Thyroid gland (tissue), 4 donors: Measurements from ENCODE around the gene ZC3H12A. TPM values are rescaled to one million over a fixed set of nuclear protein-coding genes. Genes with fewer than 3 reads are reported as not detected.

Experiments
- DNase-seq, 2 donors: peaks; one replicate each; pipeline ENCODE4 v3.0.0-alpha.2; 2019
- H3K27ac ChIP-seq, 3 donors: fragments of 200-600 bp; sonication (generic); 1 replicate in 2 of 3; 2 replicates in 1 of 3; pipeline ENCODE4 v1.5.1; 2016 to 2019; ENCODE audit warnings: mild to moderate bottlenecking in 1 of 3, moderate library complexity in 1 of 3
- H3K27me3 ChIP-seq: fragments of 200-600 bp; sonication (generic); one replicate; pipeline ENCODE4 v1.5.1; 2019
- H3K36me3 ChIP-seq, 2 donors: fragments of 200-600 bp; sonication (generic); one replicate each; pipeline ENCODE4 v1.5.1; 2016 to 2019
- H3K4me1 ChIP-seq, 2 donors: fragments of 200-600 bp; sonication (generic); one replicate each; pipeline ENCODE4 v1.5.1; 2017 to 2019
- H3K4me3 ChIP-seq, 3 donors: fragments of 200-600 bp; sonication (generic); replicated peaks in 1 of 3; 1 replicate in 2 of 3; 2 replicates in 1 of 3; pipeline ENCODE4 v1.5.1; 2016; ENCODE audit warnings: mild to moderate bottlenecking in 1 of 3
- H3K9me3 ChIP-seq: fragments of 200-600 bp; sonication (generic); one replicate; pipeline ENCODE4 v1.5.1; 2017
- POLR2A ChIP-seq, 2 donors: fragments of 450-650 bp; IDR thresholded peaks; one replicate each; pipeline ENCODE4 v1.6.1; 2017; ENCODE audit warnings: antibody characterized with exemption in 2 of 2, mild to moderate bottlenecking in 2 of 2, moderate library complexity in 1 of 2
- WGBS, 2 donors: methylation state at CpG; one replicate each; pipeline ENCODE4 v1.1.5; 2017; 5-methylcytosine and 5-hydroxymethylcytosine counted together
- intact Hi-C: fragments of 100-400 bp; cut with DNase I; formaldehyde crosslinking; loops from one replicate; pipeline ENCODE4 v1.15.1; 2023
- total RNA-seq, 4 donors: library from RNA; depleted of rRNA; stranded (reverse); fragments of >200 nt; gene quantifications; one replicate each; pipeline ENCODE4 v1.2.3, GENCODE V29; 2016
- TF ChIP-seq, protein P1 (sequence below), 6 experiments: fragments of 200-600 bp in 3 of 6; fragments of 450-650 bp in 3 of 6; sonication (generic) in 3 of 6; IDR thresholded peaks; one replicate each; pipeline ENCODE4 v1.5.1; 2016 to 2019; ENCODE audit warnings: antibody characterized with exemption in 6 of 6, mild to moderate bottlenecking in 2 of 6, inconsistent platforms in 1 of 6, moderate library complexity in 1 of 6

ZC3H12A gene
- total RNA-seq, 4 donors from 2014 or later = 4.1 to 7.1 (median 5.1) TPM

DNA sequence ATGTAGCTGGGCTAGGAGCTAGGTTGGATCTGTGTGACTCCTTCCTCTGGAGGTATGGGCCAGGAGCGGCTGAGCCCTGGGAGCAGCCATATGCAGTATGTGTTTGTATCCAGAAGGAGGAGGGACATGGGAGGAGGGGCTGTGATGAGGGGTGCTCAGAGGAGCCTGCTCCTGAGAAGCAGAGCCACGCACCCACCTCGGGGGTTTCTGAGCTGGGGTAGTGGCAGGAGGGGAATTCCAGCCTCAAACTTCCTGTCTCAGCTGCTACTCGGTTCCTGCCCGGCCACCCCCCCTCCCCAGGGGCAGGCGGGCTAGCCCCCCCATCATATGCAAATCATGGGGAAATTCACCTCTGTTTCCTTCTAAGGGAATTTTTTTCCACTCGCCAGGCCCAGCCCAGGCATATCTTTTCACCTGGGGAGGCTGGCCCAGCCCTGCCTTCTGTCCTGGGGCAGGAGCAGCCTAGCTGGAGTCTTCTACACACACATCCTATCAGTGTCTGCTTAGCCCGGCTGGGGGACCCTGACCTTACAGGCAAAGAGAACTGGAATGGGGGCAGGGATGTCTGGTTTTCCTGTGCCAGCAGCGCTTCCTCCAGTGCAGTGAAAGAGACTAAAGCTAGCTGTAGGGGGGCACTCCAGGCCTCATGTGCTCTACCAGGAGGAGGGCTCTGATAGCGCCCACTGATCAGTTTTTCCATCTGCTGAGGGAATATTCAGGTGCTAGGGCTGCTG, 3.0 kb downstream of the ZC3H12A start:
- Histone ChIP-seq H3K36me3 (peaks cover 27% of the 10 kb centered on the region in 2 donors), H3K27ac (peak overlapping the region; percentile 62 to 87 (median 86)), H3K9me3 (no peaks in the 10 kb centered on the region), H3K4me1 (peaks cover 55 to 68% of the 10 kb centered on the region in 2 donors), H3K27me3 (no peaks in the 10 kb centered on the region), H3K4me3 (peak overlapping the region in 1 of 3 donors; percentile 27)
- 43 to 52% methylated on average over 10 of the region's 10 CpGs for WGBS, 2 donors
- peak; percentile 39 to 41 for DNase-seq
- intact Hi-C loops = no loop called here
- TF ChIP-seq, protein P1, sequence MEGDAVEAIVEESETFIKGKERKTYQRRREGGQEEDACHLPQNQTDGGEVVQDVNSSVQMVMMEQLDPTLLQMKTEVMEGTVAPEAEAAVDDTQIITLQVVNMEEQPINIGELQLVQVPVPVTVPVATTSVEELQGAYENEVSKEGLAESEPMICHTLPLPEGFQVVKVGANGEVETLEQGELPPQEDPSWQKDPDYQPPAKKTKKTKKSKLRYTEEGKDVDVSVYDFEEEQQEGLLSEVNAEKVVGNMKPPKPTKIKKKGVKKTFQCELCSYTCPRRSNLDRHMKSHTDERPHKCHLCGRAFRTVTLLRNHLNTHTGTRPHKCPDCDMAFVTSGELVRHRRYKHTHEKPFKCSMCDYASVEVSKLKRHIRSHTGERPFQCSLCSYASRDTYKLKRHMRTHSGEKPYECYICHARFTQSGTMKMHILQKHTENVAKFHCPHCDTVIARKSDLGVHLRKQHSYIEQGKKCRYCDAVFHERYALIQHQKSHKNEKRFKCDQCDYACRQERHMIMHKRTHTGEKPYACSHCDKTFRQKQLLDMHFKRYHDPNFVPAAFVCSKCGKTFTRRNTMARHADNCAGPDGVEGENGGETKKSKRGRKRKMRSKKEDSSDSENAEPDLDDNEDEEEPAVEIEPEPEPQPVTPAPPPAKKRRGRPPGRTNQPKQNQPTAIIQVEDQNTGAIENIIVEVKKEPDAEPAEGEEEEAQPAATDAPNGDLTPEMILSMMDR (IDR thresholded peaks at IDR 0.05) = no peak
- no peak for TF ChIP-seq POLR2A (IDR thresholded peaks at IDR 0.05)

DNA sequence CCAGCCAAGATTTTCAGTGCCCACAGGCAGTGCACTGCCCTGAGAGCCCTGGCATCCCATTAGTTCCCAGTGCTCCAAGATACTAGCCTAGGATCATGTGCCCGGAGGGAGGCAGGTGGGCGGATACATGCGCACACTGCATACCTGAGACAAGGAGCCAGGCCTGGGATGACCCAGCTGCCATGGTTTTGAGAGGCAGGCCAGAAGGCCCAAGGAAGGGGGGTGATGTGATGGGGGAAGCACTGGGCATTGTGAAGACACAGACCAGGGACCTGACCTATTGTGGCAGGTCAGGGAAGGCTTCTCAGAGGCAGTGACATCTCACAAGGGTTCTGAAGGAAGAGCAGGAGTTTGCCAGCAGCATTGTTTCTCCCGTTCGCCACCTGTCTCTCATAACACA, 3.6 kb downstream of the ZC3H12A start:
- Histone ChIP-seq H3K27me3 (no peaks in the 10 kb centered on the region), H3K27ac (peak overlapping the region; percentile 16 to 87 (median 86)), H3K4me1 (peaks cover 55 to 62% of the 10 kb centered on the region in 2 donors), H3K9me3 (no peaks in the 10 kb centered on the region), H3K4me3 (no peak overlapping the region), H3K36me3 (peaks cover 33% of the 10 kb centered on the region in 2 donors)
- no peak for TF ChIP-seq POLR2A (IDR thresholded peaks at IDR 0.05)
- WGBS, 2 donors = 95 to 100% methylated on average over 5 of the region's 5 CpGs
- no peak for DNase-seq
- intact Hi-C loops = no loop called here

DNA sequence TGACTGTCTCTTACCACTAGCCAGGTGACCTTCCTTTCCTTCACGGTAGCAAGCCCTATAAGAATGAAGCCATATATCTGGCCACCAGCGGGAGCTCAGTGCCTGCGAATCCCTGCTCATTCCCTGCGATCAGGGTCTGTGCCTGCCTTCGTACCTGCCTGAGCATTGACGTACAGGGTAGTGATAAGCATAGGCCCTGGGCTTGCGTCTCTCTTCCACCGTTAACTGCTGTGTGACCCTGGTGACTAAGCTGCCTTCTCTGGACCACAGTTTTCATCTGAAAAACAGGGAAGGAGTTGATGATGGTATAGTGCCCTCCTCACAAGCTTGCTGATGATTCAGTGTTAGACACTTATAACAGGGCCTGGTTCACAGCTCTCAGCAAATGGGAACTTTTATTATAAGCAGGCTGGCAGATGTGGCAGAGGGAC, 4.1 kb downstream of the ZC3H12A start:
- peak overlapping the region; percentile 44 to 87 (median 86) for H3K27ac ChIP-seq
- H3K4me1 ChIP-seq = peaks cover 50 to 58% of the 10 kb centered on the region in 2 donors
- peaks cover 38% of the 10 kb centered on the region in 2 donors for H3K36me3 ChIP-seq
- TF ChIP-seq, protein P1 (IDR thresholded peaks at IDR 0.05) = no peak
- TF ChIP-seq POLR2A (IDR thresholded peaks at IDR 0.05) = no peak
- DNase-seq = no peak
- intact Hi-C loops = no loop called here
- no peaks in the 10 kb centered on the region for H3K9me3 ChIP-seq
- whole genome bisulfite sequencing, 2 donors = 98% methylated on average over 8 of the region's 8 CpGs
- no peaks in the 10 kb centered on the region for H3K27me3 ChIP-seq
- no peak overlapping the region for H3K4me3 ChIP-seq

DNA sequence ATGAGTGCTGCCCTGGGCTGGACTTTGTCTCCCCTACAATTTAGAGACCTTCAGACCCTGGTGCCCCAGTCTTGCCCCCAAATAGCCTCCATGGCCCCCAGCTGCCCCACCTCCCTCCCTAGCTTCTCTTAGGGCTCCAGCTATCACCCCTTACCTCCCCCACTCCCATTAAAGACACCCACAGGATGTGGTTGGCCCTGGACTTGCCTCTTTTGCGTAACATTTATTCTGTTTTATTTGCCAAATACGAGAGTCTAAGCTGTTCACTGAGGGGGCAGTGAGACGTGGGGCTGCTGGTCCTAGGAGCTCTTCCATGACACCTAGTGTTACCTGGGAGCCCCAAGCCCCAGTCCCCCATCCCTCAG, 4.5 kb downstream of the ZC3H12A start:
- Histone ChIP-seq H3K4me3 (peak overlapping the region in 1 of 3 donors; percentile 15), H3K9me3 (no peaks in the 10 kb centered on the region), H3K27me3 (no peaks in the 10 kb centered on the region), H3K27ac (peak overlapping the region; percentile 44 to 87 (median 86)), H3K36me3 (peaks cover 42% of the 10 kb centered on the region in 2 donors), H3K4me1 (peaks cover 45 to 54% of the 10 kb centered on the region in 2 donors)
- TF ChIP-seq, protein P1 (IDR thresholded peaks at IDR 0.05) = no peak
- intact Hi-C loops = no loop called here
- DNase-seq = no peak
- WGBS, 2 donors = 72 to 78% methylated on average over 3 of the region's 3 CpGs

DNA sequence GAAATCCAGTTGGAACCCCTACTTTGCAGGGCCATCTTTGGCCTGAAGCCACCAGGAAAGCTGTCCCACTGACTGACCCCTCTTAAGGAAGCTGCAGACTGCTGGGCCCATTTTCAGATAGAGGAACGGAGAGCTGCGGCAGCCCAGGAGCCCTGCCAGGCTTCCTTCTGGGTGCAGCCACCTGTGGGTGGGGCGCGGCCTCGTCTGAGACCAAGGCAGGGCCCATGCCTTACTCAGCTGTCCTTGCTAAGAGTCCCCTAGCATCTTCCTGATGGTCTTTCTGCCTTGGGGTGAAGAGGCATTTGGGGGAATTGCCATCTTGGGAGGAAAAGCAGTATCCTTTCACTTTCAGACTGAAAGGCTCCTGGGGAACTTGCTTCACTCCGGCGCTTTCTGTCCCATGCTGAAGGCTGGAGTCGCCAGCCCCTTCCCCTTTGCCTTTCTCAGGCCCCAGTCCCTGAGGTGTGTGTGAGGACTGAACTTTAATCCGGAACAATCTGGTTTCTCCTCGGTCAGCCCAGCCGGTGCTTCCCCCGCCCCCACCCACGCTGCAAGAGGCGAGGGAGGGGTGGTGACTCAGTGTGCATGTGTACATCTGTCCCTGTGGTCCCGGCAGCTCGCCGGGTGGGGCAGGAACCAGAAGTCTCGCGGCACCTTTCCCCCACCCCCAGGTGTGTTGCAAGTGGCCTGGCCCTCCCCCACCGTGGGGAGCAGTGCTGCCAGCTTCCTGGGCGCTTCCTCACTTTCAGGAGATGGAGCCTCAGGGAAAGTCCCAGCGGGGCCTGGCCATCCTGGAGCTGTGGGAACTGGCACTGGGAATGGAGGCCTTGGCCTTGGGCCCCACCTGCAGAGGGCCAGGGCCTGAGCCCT, 5.1 kb downstream of the ZC3H12A start:
- TF ChIP-seq, protein P1 (IDR thresholded peaks at IDR 0.05) = no peak
- no peak for TF ChIP-seq POLR2A (IDR thresholded peaks at IDR 0.05)
- Histone ChIP-seq H3K27me3 (no peaks in the 10 kb centered on the region), H3K36me3 (peaks cover 42% of the 10 kb centered on the region in 2 donors), H3K27ac (peak overlapping the region; percentile 44 to 87 (median 86)), H3K9me3 (no peaks in the 10 kb centered on the region), H3K4me3 (peak overlapping the region in 1 of 3 donors; percentile 15), H3K4me1 (peaks cover 45 to 54% of the 10 kb centered on the region in 2 donors)
- DNase-seq = peak; percentile 78 to 81
- 42 to 59% methylated on average over 6 to 12 of the region's 22 CpGs for WGBS, 2 donors
- intact Hi-C loops = no loop called here
